K562 (cell line): Measurements from ENCODE around the gene DPCD. TPM values are rescaled to one million over a fixed set of nuclear protein-coding genes. Genes with fewer than 3 reads are reported as not detected.

Experiments used
- ARHGAP35 ChIP-seq: fragments of 450-650 bp; IDR thresholded peaks from 2 replicates; pipeline ENCODE4 v1.6.1; 2018; ENCODE audit not compliant: partially characterized antibody
- BACH1 ChIP-seq: fragments of 200-800 bp; sonication (Bioruptor generic); IDR thresholded peaks from 2 replicates; pipeline ENCODE4 v1.6.1; 2016; ENCODE audit warnings: missing genetic modification characterization, missing compliant biosample characterization
- CBFA2T2 ChIP-seq: fragments of 450-650 bp; conservative IDR thresholded peaks from 2 replicates; pipeline ENCODE4 v1.6.1; 2017; ENCODE audit warnings: mild to moderate bottlenecking
- CBFA2T3 ChIP-seq: fragments of 450-650 bp; IDR thresholded peaks from 2 replicates; pipeline ENCODE4 v1.6.1; 2017
- CTBP1 ChIP-seq: fragments of 450-650 bp; IDR thresholded peaks from 2 replicates; pipeline ENCODE4 v1.6.1; 2016; ENCODE audit warnings: borderline replicate concordance
- ELF2 ChIP-seq: fragments of 250-450 bp; sonication (Bioruptor Pico); IDR thresholded peaks from 2 replicates; pipeline ENCODE4 v1.5.0; 2021; ENCODE audit warnings: mild to moderate bottlenecking
- JUNB ChIP-seq: fragments of 450-650 bp; formaldehyde crosslinking; conservative IDR thresholded peaks from 2 replicates; pipeline ENCODE4 v1.4.0; 2020; ENCODE audit warnings: mild to moderate bottlenecking
- PBX2 ChIP-seq, 2 experiments: IDR thresholded peaks in 1 of 2; conservative IDR thresholded peaks in 1 of 2; 2 replicates each; pipeline ENCODE4 v1.6.1; 2016; ENCODE audit warnings: low read depth in 2 of 2, mild to moderate bottlenecking in 1 of 2, missing compliant biosample characterization in 1 of 2, missing genetic modification characterization in 1 of 2, moderate library complexity in 1 of 2
- POLR2B ChIP-seq: fragments of 450-650 bp; IDR thresholded peaks from 2 replicates; pipeline ENCODE4 v1.6.1; 2018; ENCODE audit warnings: low read depth; ENCODE audit not compliant: partially characterized antibody
- PRDM10 ChIP-seq: fragments of 450-650 bp; IDR thresholded peaks from 2 replicates; pipeline ENCODE4 v1.6.1; 2018; ENCODE audit not compliant: partially characterized antibody
- SMAD4 ChIP-seq: fragments of 250-450 bp; sonication (Bioruptor Pico); conservative IDR thresholded peaks from 2 replicates; pipeline ENCODE4 v1.8.0; 2021; ENCODE audit warnings: inconsistent platforms, mild to moderate bottlenecking, moderate library complexity
- SOX6 ChIP-seq: fragments of 450-650 bp; IDR thresholded peaks from 2 replicates; pipeline ENCODE4 v1.6.1; 2014; ENCODE audit warnings: mild to moderate bottlenecking
- TBL1XR1 ChIP-seq, 2 experiments: IDR thresholded peaks; 2 replicates each; pipeline ENCODE4 v1.6.1; 2012; ENCODE audit warnings: improper control_type of control experiment in 2 of 2, low read length in 2 of 2, mild to moderate bottlenecking in 1 of 2
- TRIM24 ChIP-seq, 2 experiments: fragments of 450-650 bp; IDR thresholded peaks; 2 replicates each; pipeline ENCODE4 v1.6.1; 2016
- TRIM25 ChIP-seq: fragments of 450-650 bp; IDR thresholded peaks from 2 replicates; pipeline ENCODE4 v1.7.0; 2016; ENCODE audit warnings: borderline replicate concordance
- ZNF197 ChIP-seq: fragments of 200-800 bp; sonication (Bioruptor generic); IDR thresholded peaks from 2 replicates; pipeline ENCODE4 v1.6.1; 2016; ENCODE audit warnings: low read depth, missing genetic modification characterization, missing compliant biosample characterization
- ZNF239 ChIP-seq: fragments of 250-450 bp; sonication (Bioruptor Pico); IDR thresholded peaks from 2 replicates; pipeline ENCODE4 v1.4.0; 2020; ENCODE audit warnings: mild to moderate bottlenecking
- polyA plus RNA-seq, 8 experiments: library from polyadenylated mRNA; depleted of rRNA in 4 of 8; stranded (reverse) in 5 of 8; unstranded in 3 of 8; fragments of >200 nt; fragmentation: Nextera tagmentation in 2 of 8; fragmentation: Illumina TruSeq in 1 of 8; extraction: Ambion mirVana in 2 of 8; extraction: Trizol in 1 of 8; gene quantifications; 2 replicates each; pipeline versions ENCODE4 v1.2.1 to v1.2.3, GENCODE V29; 2011 to 2014; ENCODE audit warnings: inconsistent platforms in 1 of 8, missing spikeins in 1 of 8
- total RNA-seq, 7 experiments: library from RNA; depleted of rRNA in 6 of 7; stranded (reverse); fragments of >200 nt in 6 of 7; fragmentation: Illumina TruSeq in 2 of 7; extraction: Trizol in 2 of 7; gene quantifications; 2 replicates each; pipeline versions ENCODE4 v1.2.1 to v1.2.3, GENCODE V29; 2011 to 2021; ENCODE audit warnings: low replicate concordance in 1 of 7
- TF ChIP-seq, protein P1 (sequence below): fragments of 200-800 bp; sonication (Bioruptor generic); IDR thresholded peaks from 2 replicates; pipeline ENCODE4 v1.6.1; 2017; ENCODE audit warnings: missing genetic modification characterization, missing compliant biosample characterization

The DPCD gene
- total and polyA plus RNA-seq, 9 of the 15 experiments (the other 6 are each of a cell fraction or from before 2014, with no cell fraction given) = 12.1 to 45.2 (median 20.0) TPM

GRCh38 chr10:101575580-101576210, 12.4 kb upstream of the DPCD start (continued):
- TF ChIP-seq ELF2 (CRISPR knock-in tag) (no peak), PRDM10 (peak; percentile 51), TRIM25 (no peak), PBX2 (CRISPR knock-in tag; IDR thresholded peaks at IDR 0.05; ENCODE audit: low read depth) (no peak), PBX2 (tag; conservative IDR thresholded peaks at IDR 0.05; ENCODE audit: low read depth) (peak; percentile 38; the same call in 1 of the 2 replicates), ZNF239 (CRISPR knock-in tag) (no peak), CBFA2T3 (peak; percentile 97), SMAD4 (CRISPR knock-in tag) (peak; percentile 67), CTBP1 (peak; percentile 54), ARHGAP35 (no peak), JUNB (CRISPR knock-in tag) (no peak), TRIM24 (IDR thresholded peaks at IDR 0.05) (peak; percentile 79 to 83; a peak in 3 of 4 replicates), POLR2B (no peak), TBL1XR1 (IDR thresholded peaks at IDR 0.05; ENCODE audit: low read length in 2 of 2) (peak in 1 of 2 experiments; percentile 52; a peak in 1 of 4 replicates), CBFA2T2 (peak; percentile 93), ZNF197 (CRISPR knock-in tag) (0 out of 2 replicates have a peak, but pooled peaks have one; percentile 50), BACH1 (tag) (no peak), SOX6 (peak; percentile 87)
- TF ChIP-seq, protein P1, sequence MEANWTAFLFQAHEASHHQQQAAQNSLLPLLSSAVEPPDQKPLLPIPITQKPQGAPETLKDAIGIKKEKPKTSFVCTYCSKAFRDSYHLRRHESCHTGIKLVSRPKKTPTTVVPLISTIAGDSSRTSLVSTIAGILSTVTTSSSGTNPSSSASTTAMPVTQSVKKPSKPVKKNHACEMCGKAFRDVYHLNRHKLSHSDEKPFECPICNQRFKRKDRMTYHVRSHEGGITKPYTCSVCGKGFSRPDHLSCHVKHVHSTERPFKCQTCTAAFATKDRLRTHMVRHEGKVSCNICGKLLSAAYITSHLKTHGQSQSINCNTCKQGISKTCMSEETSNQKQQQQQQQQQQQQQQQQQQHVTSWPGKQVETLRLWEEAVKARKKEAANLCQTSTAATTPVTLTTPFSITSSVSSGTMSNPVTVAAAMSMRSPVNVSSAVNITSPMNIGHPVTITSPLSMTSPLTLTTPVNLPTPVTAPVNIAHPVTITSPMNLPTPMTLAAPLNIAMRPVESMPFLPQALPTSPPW (CRISPR knock-in tag) = peak; percentile 24; the same call in 1 of the 2 replicates
